K562 (cell line): ENCODE measurements around the gene BANP. TPM values are rescaled to one million over a fixed set of nuclear protein-coding genes. Genes with fewer than 3 reads are reported as not detected.

ENCODE experiments used
- ARNT ChIP-seq, 2 experiments: fragments of 450-650 bp; IDR thresholded peaks; 2 replicates each; pipeline ENCODE4 v1.6.1; 2016; ENCODE audit warnings: mild to moderate bottlenecking in 1 of 2
- CCNT2 ChIP-seq: IDR thresholded peaks from 2 replicates; pipeline ENCODE4 v1.6.1; 2011; ENCODE audit warnings: borderline replicate concordance, low read depth, mild to moderate bottlenecking, moderate library complexity, mixed read lengths, low read length; ENCODE audit not compliant: insufficient read length; ENCODE audit errors: extremely low read depth
- CREB1 ChIP-seq, 2 experiments: sonication (generic) in 1 of 2; formaldehyde crosslinking in 1 of 2; IDR thresholded peaks; 2 replicates each; pipeline versions ENCODE4 v1.6.1 to v1.8.0; 2012 to 2022; ENCODE audit warnings: inconsistent platforms in 1 of 2, mild to moderate bottlenecking in 1 of 2, missing genetic modification reagents in 1 of 2, moderate library complexity in 1 of 2
- DACH1 ChIP-seq: fragments of 450-650 bp; IDR thresholded peaks from 2 replicates; pipeline ENCODE4 v1.6.1; 2018; ENCODE audit not compliant: partially characterized antibody
- JUNB ChIP-seq: fragments of 450-650 bp; formaldehyde crosslinking; conservative IDR thresholded peaks from 2 replicates; pipeline ENCODE4 v1.4.0; 2020; ENCODE audit warnings: mild to moderate bottlenecking
- KDM5B ChIP-seq: fragments of 200-600 bp; sonication (generic); IDR thresholded peaks from 2 replicates; pipeline ENCODE4 v1.6.1; 2012; ENCODE audit warnings: low read depth, mild to moderate bottlenecking, moderate library complexity, low read length, control low read depth, inconsistent platforms; ENCODE audit not compliant: insufficient replicate concordance
- NFATC3 ChIP-seq: fragments of 450-650 bp; IDR thresholded peaks from 2 replicates; pipeline ENCODE4 v1.6.1; 2017; ENCODE audit warnings: mild to moderate bottlenecking
- NFRKB ChIP-seq: fragments of 450-650 bp; IDR thresholded peaks from 2 replicates; pipeline ENCODE4 v1.6.1; 2016; ENCODE audit warnings: low read depth
- NFYB ChIP-seq: IDR thresholded peaks from 2 replicates; pipeline ENCODE4 v1.6.1; 2011; ENCODE audit warnings: mild to moderate bottlenecking, moderate library complexity; ENCODE audit not compliant: insufficient read length; ENCODE audit errors: extremely low read depth
- PBX2 ChIP-seq, 2 experiments: IDR thresholded peaks in 1 of 2; conservative IDR thresholded peaks in 1 of 2; 2 replicates each; pipeline ENCODE4 v1.6.1; 2016; ENCODE audit warnings: low read depth in 2 of 2, mild to moderate bottlenecking in 1 of 2, missing compliant biosample characterization in 1 of 2, missing genetic modification characterization in 1 of 2, moderate library complexity in 1 of 2
- PHF20 ChIP-seq: fragments of 450-650 bp; IDR thresholded peaks from 2 replicates; pipeline ENCODE4 v1.6.1; 2018; ENCODE audit not compliant: partially characterized antibody
- PML ChIP-seq: IDR thresholded peaks from 2 replicates; pipeline ENCODE4 v1.6.1; 2012; ENCODE audit warnings: low read length, inconsistent platforms
- ZBTB11 ChIP-seq, 3 experiments: fragments of 200-800 bp in 1 of 3; fragments of 250-450 bp in 1 of 3; fragments of 450-650 bp in 1 of 3; sonication (Bioruptor Pico) in 1 of 3; sonication (Bioruptor generic) in 1 of 3; formaldehyde crosslinking in 1 of 3; IDR thresholded peaks; 2 replicates each; pipeline versions ENCODE4 v1.6.1 to v1.8.0; 2016 to 2022; ENCODE audit warnings: mild to moderate bottlenecking in 2 of 3, missing genetic modification characterization in 2 of 3, missing compliant biosample characterization in 1 of 3, moderate library complexity in 1 of 3
- ZBTB5 ChIP-seq: fragments of 450-650 bp; IDR thresholded peaks from 2 replicates; pipeline ENCODE4 v1.6.1; 2017; ENCODE audit warnings: antibody characterized with exemption
- ZEB2 ChIP-seq: fragments of 450-650 bp; IDR thresholded peaks from 2 replicates; pipeline ENCODE4 v1.6.1; 2016
- ZFP1 ChIP-seq: fragments of 450-650 bp; formaldehyde crosslinking; IDR thresholded peaks from 2 replicates; pipeline ENCODE4 v1.4.0; 2020; ENCODE audit warnings: mild to moderate bottlenecking, mixed read lengths
- ZNF253 ChIP-seq: fragments of 250-450 bp; sonication (Bioruptor Pico); conservative IDR thresholded peaks from 2 replicates; pipeline ENCODE4 v1.6.1; 2021; ENCODE audit warnings: mild to moderate bottlenecking
- polyA plus RNA-seq, 8 experiments: library from polyadenylated mRNA; depleted of rRNA in 4 of 8; stranded (reverse) in 5 of 8; unstranded in 3 of 8; fragments of >200 nt; fragmentation: Nextera tagmentation in 2 of 8; fragmentation: Illumina TruSeq in 1 of 8; extraction: Ambion mirVana in 2 of 8; extraction: Trizol in 1 of 8; gene quantifications; 2 replicates each; pipeline versions ENCODE4 v1.2.1 to v1.2.3, GENCODE V29; 2011 to 2014; ENCODE audit warnings: inconsistent platforms in 1 of 8, missing spikeins in 1 of 8
- total RNA-seq, 7 experiments: library from RNA; depleted of rRNA in 6 of 7; stranded (reverse); fragments of >200 nt in 6 of 7; fragmentation: Illumina TruSeq in 2 of 7; extraction: Trizol in 2 of 7; gene quantifications; 2 replicates each; pipeline versions ENCODE4 v1.2.1 to v1.2.3, GENCODE V29; 2011 to 2021; ENCODE audit warnings: low replicate concordance in 1 of 7
- TF ChIP-seq, protein P1 (sequence below), 2 experiments: IDR thresholded peaks; 2 replicates each; pipeline ENCODE4 v1.6.1; 2012; ENCODE audit warnings: improper control_type of control experiment in 2 of 2, low read depth in 2 of 2, low read length in 2 of 2, borderline replicate concordance in 1 of 2

Gene BANP
- total and polyA plus RNA-seq, 9 of the 15 experiments (the other 6 are each of a cell fraction or from before 2014, with no cell fraction given), result 4.6 to 22.1 (median 15.6) TPM

- no peak for TF ChIP-seq NFYB
- no peak for TF ChIP-seq KDM5B
- no peak for TF ChIP-seq ZNF253 (CRISPR knock-in tag)
- TF ChIP-seq NFATC3, result no peak
- TF ChIP-seq JUNB, result no peak
- no peak for TF ChIP-seq ZBTB11 (CRISPR knock-in tag; IDR thresholded peaks at IDR 0.05)
- TF ChIP-seq DACH1, result no peak
- TF ChIP-seq, protein P1, sequence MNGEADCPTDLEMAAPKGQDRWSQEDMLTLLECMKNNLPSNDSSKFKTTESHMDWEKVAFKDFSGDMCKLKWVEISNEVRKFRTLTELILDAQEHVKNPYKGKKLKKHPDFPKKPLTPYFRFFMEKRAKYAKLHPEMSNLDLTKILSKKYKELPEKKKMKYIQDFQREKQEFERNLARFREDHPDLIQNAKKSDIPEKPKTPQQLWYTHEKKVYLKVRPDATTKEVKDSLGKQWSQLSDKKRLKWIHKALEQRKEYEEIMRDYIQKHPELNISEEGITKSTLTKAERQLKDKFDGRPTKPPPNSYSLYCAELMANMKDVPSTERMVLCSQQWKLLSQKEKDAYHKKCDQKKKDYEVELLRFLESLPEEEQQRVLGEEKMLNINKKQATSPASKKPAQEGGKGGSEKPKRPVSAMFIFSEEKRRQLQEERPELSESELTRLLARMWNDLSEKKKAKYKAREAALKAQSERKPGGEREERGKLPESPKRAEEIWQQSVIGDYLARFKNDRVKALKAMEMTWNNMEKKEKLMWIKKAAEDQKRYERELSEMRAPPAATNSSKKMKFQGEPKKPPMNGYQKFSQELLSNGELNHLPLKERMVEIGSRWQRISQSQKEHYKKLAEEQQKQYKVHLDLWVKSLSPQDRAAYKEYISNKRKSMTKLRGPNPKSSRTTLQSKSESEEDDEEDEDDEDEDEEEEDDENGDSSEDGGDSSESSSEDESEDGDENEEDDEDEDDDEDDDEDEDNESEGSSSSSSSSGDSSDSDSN (IDR thresholded peaks at IDR 0.05; ENCODE audit: borderline replicate concordance in 1 of 2, low read depth in 2 of 2, low read length in 2 of 2), result no peak
- TF ChIP-seq ZEB2, result no peak
- no peak for TF ChIP-seq PBX2 (CRISPR knock-in tag; IDR thresholded peaks at IDR 0.05; ENCODE audit: low read depth)
- no peak for TF ChIP-seq PBX2 (tag; conservative IDR thresholded peaks at IDR 0.05; ENCODE audit: low read depth)
- peak; percentile 78 for TF ChIP-seq PHF20
- no peak for TF ChIP-seq ARNT (IDR thresholded peaks at IDR 0.05)
- no peak for TF ChIP-seq CCNT2
- TF ChIP-seq ZBTB5, result no peak
- no peak for TF ChIP-seq CREB1 (IDR thresholded peaks at IDR 0.05)
- TF ChIP-seq CREB1 (CRISPR knock-in tag; IDR thresholded peaks at IDR 0.05), result no peak
- no peak for TF ChIP-seq PML
- 0 out of 2 replicates have a peak, but pooled peaks have one; percentile 31 for TF ChIP-seq NFRKB
- TF ChIP-seq ZFP1 (CRISPR knock-in tag), result no peak
These were observed 33.7 kb upstream of the BANP start (continued) for GRCh38 chr16:87917503-87917902.
